ENCODE data around the gene CARNS1. TPM values are rescaled to one million over a fixed set of nuclear protein-coding genes. Genes with fewer than 3 reads are reported as not detected.

CARNS1 gene
- total and polyA plus RNA-seq, 2 experiments from 2014 or later = 2.4 to 7.7 TPM

GRCh38 chr11:67372993-67373647 lies 42.4 kb upstream of the CARNS1 start, which contains the start of gene CLCF1:
TSS of gene CLCF1 (minus strand) at chr11:67373598. CDS start at chr11:67373539, 59 bp downstream.
- no peaks in the 10 kb centered on the region for H3K36me3 ChIP-seq (replicated peaks; ENCODE audit: insufficient read depth, low read depth)
- no peak for TF ChIP-seq CTCF (IDR thresholded peaks at IDR 0.05; ENCODE audit: poor library complexity)
- TF ChIP-seq EZH2phosphoT487 (IDR thresholded peaks at IDR 0.05; ENCODE audit: low read depth, severe bottlenecking, unreplicated experiment) = no peak
- no peak for TF ChIP-seq EZH2 (IDR thresholded peaks at IDR 0.05; ENCODE audit: borderline replicate concordance)
- H3K4me2 ChIP-seq = peak within 1 kb of the TSS; percentile 91
- H3K27ac ChIP-seq = peak within 1 kb of the TSS; percentile 99
- H3K79me2 ChIP-seq = peaks cover 30% of the 10 kb centered on the region
- no peaks in the 10 kb centered on the region for H3K9me2 ChIP-seq (replicated peaks; ENCODE audit: insufficient read depth)
- H3K27me3 ChIP-seq = no peaks in the 10 kb centered on the region
- no peaks in the 10 kb centered on the region for H3K9me3 ChIP-seq (ENCODE audit: low read depth)
- H2AFZ ChIP-seq = peak within 1 kb of the TSS; percentile 53
- H3K4me1 ChIP-seq (ENCODE audit: insufficient read depth) = peaks cover 60% of the 10 kb centered on the region
- H3K4me3 ChIP-seq = peak within 1 kb of the TSS; percentile 97
- no peaks in the 10 kb centered on the region for H4K20me1 ChIP-seq (ENCODE audit: insufficient read depth, poor library complexity, severe bottlenecking)
- 0% methylated on average over 20 of the region's 76 CpGs for WGBS (ENCODE audit: low lambda C conversion rate, missing lambda C conversion rate)
- DNase-seq (ENCODE audit: low spot score) = peak; percentile 89

GRCh38 chr11:67373648-67374570 lies 41.6 kb upstream of the CARNS1 start:
- DNase-seq (ENCODE audit: low spot score) = peak; percentile 89
- Histone ChIP-seq H3K27ac (peak overlapping the region; percentile 99), H3K79me2 (peaks cover 29% of the 10 kb centered on the region), H3K27me3 (no peaks in the 10 kb centered on the region), H4K20me1 (ENCODE audit: insufficient read depth, poor library complexity, severe bottlenecking) (no peaks in the 10 kb centered on the region), H3K4me1 (ENCODE audit: insufficient read depth) (peaks cover 58% of the 10 kb centered on the region), H2AFZ (no peak overlapping the region), H3K9me3 (ENCODE audit: low read depth) (no peaks in the 10 kb centered on the region), H3K4me3 (peak overlapping the region; percentile 97), H3K36me3 (replicated peaks; ENCODE audit: insufficient read depth, low read depth) (no peaks in the 10 kb centered on the region), H3K4me2 (peak overlapping the region; percentile 91), H3K9me2 (replicated peaks; ENCODE audit: insufficient read depth) (no peaks in the 10 kb centered on the region)
- 7% methylated on average over 24 of the region's 40 CpGs for WGBS (ENCODE audit: low lambda C conversion rate, missing lambda C conversion rate)
- TF ChIP-seq EZH2phosphoT487 (IDR thresholded peaks at IDR 0.05; ENCODE audit: low read depth, severe bottlenecking, unreplicated experiment) (no peak), EZH2 (IDR thresholded peaks at IDR 0.05; ENCODE audit: borderline replicate concordance) (no peak), CTCF (IDR thresholded peaks at IDR 0.05; ENCODE audit: poor library complexity) (peak; percentile 54)

GRCh38 chr11:67374571-67375281 lies 40.8 kb upstream of the CARNS1 start:
- DNase-seq (ENCODE audit: low spot score) = no peak
- H3K4me1 ChIP-seq (ENCODE audit: insufficient read depth) = peaks cover 58% of the 10 kb centered on the region
- H3K27ac ChIP-seq = peak overlapping the region; percentile 99
- H3K27me3 ChIP-seq = no peaks in the 10 kb centered on the region
- H3K79me2 ChIP-seq = peaks cover 21% of the 10 kb centered on the region
- H3K9me2 ChIP-seq (replicated peaks; ENCODE audit: insufficient read depth) = no peaks in the 10 kb centered on the region
- H3K36me3 ChIP-seq (replicated peaks; ENCODE audit: insufficient read depth, low read depth) = no peaks in the 10 kb centered on the region
- H3K4me3 ChIP-seq = no peak overlapping the region
- no peak overlapping the region for H2AFZ ChIP-seq
- WGBS (ENCODE audit: low lambda C conversion rate, missing lambda C conversion rate) = 21% methylated on average over 9 of the region's 9 CpGs
- H4K20me1 ChIP-seq (ENCODE audit: insufficient read depth, poor library complexity, severe bottlenecking) = no peaks in the 10 kb centered on the region
- peak overlapping the region; percentile 91 for H3K4me2 ChIP-seq
- TF ChIP-seq EZH2phosphoT487 (IDR thresholded peaks at IDR 0.05; ENCODE audit: low read depth, severe bottlenecking, unreplicated experiment) (no peak), EZH2 (IDR thresholded peaks at IDR 0.05; ENCODE audit: borderline replicate concordance) (no peak), CTCF (IDR thresholded peaks at IDR 0.05; ENCODE audit: poor library complexity) (no peak)
- no peaks in the 10 kb centered on the region for H3K9me3 ChIP-seq (ENCODE audit: low read depth)

All from hepatocyte (in vitro differentiated cells).